SJSA1 (cell line): Measurements from ENCODE around the gene ADAM10. TPM values are rescaled to one million over a fixed set of nuclear protein-coding genes. Genes with fewer than 3 reads are reported as not detected.

Experiments used
- DNase-seq, 2 experiments: peaks; one replicate each; pipeline ENCODE4 v3.0.0-alpha.2; 2015 to 2020; ENCODE audit warnings: low spot score in 2 of 2, low read depth in 1 of 2
- H3K27ac ChIP-seq: fragments of 250-450 bp; sonication (Bioruptor Pico); 2 replicates; pipeline ENCODE4 v1.5.1; 2020; ENCODE audit warnings: mild to moderate bottlenecking, moderate library complexity
- H3K27me3 ChIP-seq: fragments of 250-450 bp; sonication (Bioruptor Pico); replicated peaks from 2 replicates; pipeline ENCODE4 v1.5.1; 2020; ENCODE audit warnings: mild to moderate bottlenecking, moderate library complexity
- H3K36me3 ChIP-seq: fragments of 250-450 bp; sonication (Bioruptor Pico); 2 replicates; pipeline ENCODE4 v1.5.1; 2020; ENCODE audit warnings: mild to moderate bottlenecking
- H3K4me1 ChIP-seq: fragments of 250-450 bp; sonication (Bioruptor Pico); replicated peaks from 2 replicates; pipeline ENCODE4 v1.6.1; 2021; ENCODE audit warnings: mild to moderate bottlenecking
- H3K4me3 ChIP-seq: fragments of 250-450 bp; sonication (Bioruptor Pico); 2 replicates; pipeline ENCODE4 v1.5.1; 2020; ENCODE audit warnings: mild to moderate bottlenecking
- H3K9me3 ChIP-seq: fragments of 250-450 bp; sonication (Bioruptor Pico); replicated peaks from 2 replicates; pipeline ENCODE4 v1.5.1; 2020; ENCODE audit warnings: mild to moderate bottlenecking
- total RNA-seq: library from RNA; depleted of rRNA; stranded (reverse); fragments of >200 nt; shearing (Covaris generic); gene quantifications from 2 replicates; pipeline ENCODE4 v1.2.3, GENCODE V29; 2014; rRNA removed

Gene ADAM10
- total RNA-seq = 98.6 and 137 TPM in 2 replicates

GRCh38 chr15:58749532-58750337 lies at the start of gene ADAM10:
TSS of gene ADAM10 (minus strand) at chr15:58749707. CDS start at chr15:58749534, 173 bp downstream.
- Histone ChIP-seq H3K36me3 (peaks cover 12% of the 10 kb centered on the region), H3K4me1 (peaks cover 15% of the 10 kb centered on the region; the same call in 1 of the 2 replicates), H3K9me3 (no peaks in the 10 kb centered on the region), H3K4me3 (peak within 1 kb of the TSS; percentile 91), H3K27ac (peak within 1 kb of the TSS; percentile 93), H3K27me3 (no peaks in the 10 kb centered on the region)
- peak; percentile 99 for DNase-seq

- no peak overlapping the region for H3K4me3 ChIP-seq
Observed at GRCh38 chr15:58797505-58797904, 48.0 kb upstream of the ADAM10 start.

GRCh38 chr15:58795825-58796224 lies 46.3 kb upstream of the ADAM10 start:
- H3K27me3 ChIP-seq = no peaks in the 10 kb centered on the region
- no peaks in the 10 kb centered on the region for H3K4me1 ChIP-seq
- no peak overlapping the region for H3K27ac ChIP-seq
- no peaks in the 10 kb centered on the region for H3K36me3 ChIP-seq
- no peaks in the 10 kb centered on the region for H3K9me3 ChIP-seq
- no peak overlapping the region for H3K4me3 ChIP-seq
- no peak for DNase-seq

More at GRCh38 chr15:58797505-58797904, 48.0 kb upstream of the ADAM10 start:
- no peak overlapping the region for H3K27ac ChIP-seq
- no peaks in the 10 kb centered on the region for H3K27me3 ChIP-seq
- no peak for DNase-seq
- H3K9me3 ChIP-seq = no peaks in the 10 kb centered on the region
- H3K4me1 ChIP-seq = no peaks in the 10 kb centered on the region
- H3K36me3 ChIP-seq = no peaks in the 10 kb centered on the region

- Histone ChIP-seq H3K4me1 (no peaks in the 10 kb centered on the region), H3K36me3 (no peaks in the 10 kb centered on the region), H3K4me3 (no peak overlapping the region), H3K27me3 (no peaks in the 10 kb centered on the region), H3K9me3 (no peaks in the 10 kb centered on the region), H3K27ac (no peak overlapping the region)
- DNase-seq = no peak
Observed at GRCh38 chr15:58793862-58794261, 44.4 kb upstream of the ADAM10 start.

GRCh38 chr15:58788056-58788710 lies 38.7 kb upstream of the ADAM10 start:
- DNase-seq = no peak
- H3K27ac ChIP-seq = no peak overlapping the region

GRCh38 chr15:58785355-58785754 lies 35.8 kb upstream of the ADAM10 start:
- Histone ChIP-seq H3K36me3 (no peaks in the 10 kb centered on the region), H3K27ac (no peak overlapping the region), H3K9me3 (no peaks in the 10 kb centered on the region), H3K27me3 (no peaks in the 10 kb centered on the region), H3K4me3 (no peak overlapping the region), H3K4me1 (no peaks in the 10 kb centered on the region)
- no peak for DNase-seq

More at GRCh38 chr15:58788056-58788710, 38.7 kb upstream of the ADAM10 start:
- Histone ChIP-seq H3K4me3 (no peak overlapping the region), H3K4me1 (no peaks in the 10 kb centered on the region), H3K36me3 (no peaks in the 10 kb centered on the region), H3K9me3 (no peaks in the 10 kb centered on the region), H3K27me3 (no peaks in the 10 kb centered on the region)

- Histone ChIP-seq H3K9me3 (no peaks in the 10 kb centered on the region), H3K4me1 (no peaks in the 10 kb centered on the region), H3K27me3 (no peaks in the 10 kb centered on the region), H3K36me3 (no peaks in the 10 kb centered on the region), H3K27ac (no peak overlapping the region), H3K4me3 (no peak overlapping the region)
- no peak for DNase-seq
Observed at GRCh38 chr15:58779554-58779953, 30.0 kb upstream of the ADAM10 start.

GRCh38 chr15:58777107-58777506 lies 27.6 kb upstream of the ADAM10 start:
- Histone ChIP-seq H3K27me3 (no peaks in the 10 kb centered on the region), H3K4me3 (no peak overlapping the region), H3K36me3 (no peaks in the 10 kb centered on the region), H3K27ac (no peak overlapping the region), H3K9me3 (no peaks in the 10 kb centered on the region), H3K4me1 (peaks cover 6% of the 10 kb centered on the region)
- DNase-seq = no peak

- DNase-seq = no peak
- Histone ChIP-seq H3K27ac (no peak overlapping the region), H3K36me3 (peaks cover 3% of the 10 kb centered on the region; the same call in 1 of the 2 replicates), H3K4me1 (peaks cover 7% of the 10 kb centered on the region), H3K4me3 (no peak overlapping the region), H3K9me3 (no peaks in the 10 kb centered on the region), H3K27me3 (no peaks in the 10 kb centered on the region)
Observed at GRCh38 chr15:58775402-58775801, 25.9 kb upstream of the ADAM10 start.

- DNase-seq = no peak
- Histone ChIP-seq H3K27me3 (no peaks in the 10 kb centered on the region), H3K36me3 (peaks cover 3% of the 10 kb centered on the region; the same call in 1 of the 2 replicates), H3K9me3 (no peaks in the 10 kb centered on the region), H3K4me3 (peak overlapping the region; percentile 78), H3K27ac (no peak overlapping the region), H3K4me1 (peaks cover 12% of the 10 kb centered on the region)
Observed at GRCh38 chr15:58773024-58773423, 23.5 kb upstream of the ADAM10 start.

- peak in 1 of 2 experiments; percentile 53 for DNase-seq
- Histone ChIP-seq H3K4me1 (peaks cover 12% of the 10 kb centered on the region), H3K27ac (0 out of 2 replicates have a peak overlapping the region, but pooled peaks have one; percentile 36), H3K36me3 (peaks cover 3% of the 10 kb centered on the region; the same call in 1 of the 2 replicates), H3K9me3 (no peaks in the 10 kb centered on the region), H3K4me3 (peak overlapping the region; percentile 78), H3K27me3 (no peaks in the 10 kb centered on the region)
Observed at GRCh38 chr15:58771621-58772250, 22.2 kb upstream of the ADAM10 start.

GRCh38 chr15:58770857-58771620 lies 21.5 kb upstream of the ADAM10 start, which contains the start of gene MINDY2:
TSS of gene MINDY2 (plus strand) at chr15:58771302. CDS start at chr15:58771396, 94 bp downstream.
- peaks cover 3% of the 10 kb centered on the region; the same call in 1 of the 2 replicates for H3K36me3 ChIP-seq
- peak within 1 kb of the TSS; percentile 36 for H3K27ac ChIP-seq
- H3K4me1 ChIP-seq = peaks cover 12% of the 10 kb centered on the region
- DNase-seq = peak; percentile 98 to 99
- no peaks in the 10 kb centered on the region for H3K9me3 ChIP-seq
- H3K4me3 ChIP-seq = peak within 1 kb of the TSS; percentile 78
- no peaks in the 10 kb centered on the region for H3K27me3 ChIP-seq

- H3K36me3 ChIP-seq = peaks cover 3% of the 10 kb centered on the region; the same call in 1 of the 2 replicates
- no peak for DNase-seq
- peak overlapping the region; percentile 78 for H3K4me3 ChIP-seq
- no peaks in the 10 kb centered on the region for H3K9me3 ChIP-seq
- H3K27ac ChIP-seq = peak overlapping the region; percentile 28
- H3K27me3 ChIP-seq = no peaks in the 10 kb centered on the region
- H3K4me1 ChIP-seq = peaks cover 12% of the 10 kb centered on the region
Observed at GRCh38 chr15:58770519-58770856, 21.0 kb upstream of the ADAM10 start.
